Measurements from ENCODE around the gene EMP2. TPM values are rescaled to one million over a fixed set of nuclear protein-coding genes. Genes with fewer than 3 reads are reported as not detected.
"Not testable (repeated sequence)": the region's sequence is repeated elsewhere in the genome, so short reads cannot be mapped to it uniquely, and the experiment has no call there.

EMP2 gene
- total and polyA plus RNA-seq, 7 experiments from 2014 or later = not detected

DNA sequence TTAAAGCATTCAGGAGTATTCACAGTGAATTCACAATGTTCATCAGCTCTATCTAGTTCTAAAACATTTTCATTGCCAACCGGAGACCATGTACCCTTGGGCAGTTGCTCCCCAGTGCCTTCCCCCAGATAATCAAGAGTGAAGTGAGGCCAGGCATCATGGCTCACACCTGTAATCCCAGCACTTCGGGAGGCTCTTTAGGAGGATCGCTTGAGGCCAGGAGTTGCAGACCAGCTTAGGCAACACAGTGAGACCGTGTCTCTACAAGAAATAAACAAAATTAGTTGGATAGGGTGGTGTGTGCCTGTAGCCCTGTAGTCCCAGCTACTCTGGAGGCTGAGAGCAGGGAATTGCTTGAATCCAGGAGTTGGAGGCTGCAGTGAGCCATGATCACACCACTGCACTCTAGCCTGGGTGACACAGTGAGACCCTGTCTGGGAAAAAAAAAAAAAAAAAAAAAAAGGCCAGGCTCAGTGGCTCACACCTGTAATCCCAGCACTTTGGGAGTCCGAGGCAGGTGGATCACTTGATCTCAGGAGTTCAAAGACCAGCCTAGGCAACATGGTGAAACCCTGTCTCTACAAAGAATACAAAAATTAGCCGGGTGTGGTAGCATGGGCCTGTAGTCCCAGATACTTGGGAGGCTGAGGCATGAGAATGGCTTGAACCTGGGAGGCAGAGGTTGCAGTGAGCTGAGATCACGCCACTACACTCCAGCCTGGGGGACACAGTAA lies 41.0 kb upstream of the EMP2 start:
- ATAC-seq; intact Hi-C loops (cut with micrococcal nuclease); POLR2A ChIA-PET; H3K27me3 ChIP-seq (ENCODE audit: control insufficient read depth in 2 of 2, insufficient read depth in 2 of 2, low read length in 2 of 2); H3K9me3 Mint-ChIP-seq; H3K4me1 Mint-ChIP-seq; H3K4me1 ChIP-seq (ENCODE audit: control insufficient read depth in 2 of 2, insufficient read depth in 2 of 2, low read length in 2 of 2); H3K27ac ChIP-seq (ENCODE audit: low read depth, low read length); H3K4me3 ChIP-seq (ENCODE audit: low read length); CTCF ChIA-PET; H3K4me3 Mint-ChIP-seq; H3K36me3 ChIP-seq (ENCODE audit: control insufficient read depth in 2 of 3, insufficient read depth in 3 of 3, low read length in 3 of 3); H3K36me3 Mint-ChIP-seq; H3K27ac Mint-ChIP-seq; H3K9me3 ChIP-seq (ENCODE audit: control insufficient read depth in 2 of 3, low read length in 3 of 3); DNase-seq: not testable (repeated sequence)
- peaks cover 5 to 35% (median 16%) of the 10 kb centered on the region in 5 donors for H3K27me3 Mint-ChIP-seq

DNA sequence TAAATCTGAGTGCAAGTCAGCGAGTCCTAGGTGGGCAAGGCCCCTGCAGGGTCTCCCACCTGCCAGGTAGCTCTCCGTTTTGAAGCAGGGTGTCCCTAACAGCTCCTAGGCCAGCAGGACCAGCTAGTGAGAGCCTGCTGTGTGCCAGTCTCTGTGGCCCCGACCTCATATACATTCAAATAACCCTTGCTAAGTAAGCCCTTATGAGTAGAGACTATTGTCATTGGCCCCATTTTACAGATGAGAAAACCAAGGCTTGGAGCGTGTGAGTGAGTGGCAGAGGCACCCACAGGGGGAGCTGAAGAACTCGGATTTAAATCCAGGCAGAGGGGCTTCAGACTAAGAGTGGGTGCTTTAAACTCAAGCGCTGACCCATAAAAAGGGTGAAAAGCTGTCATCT lies 39.7 kb upstream of the EMP2 start:
- Mint-ChIP-seq H3K9me3 (peaks cover 0 to 4% (median 0%) of the 10 kb centered on the region in 11 donors), H3K27ac (no peak overlapping the region), H3K4me1 (peaks cover 0 to 4% (median 0%) of the 10 kb centered on the region in 7 donors), H3K36me3 (no peaks in the 10 kb centered on the region), H3K27me3 (peaks cover 5 to 35% (median 16%) of the 10 kb centered on the region in 5 donors), H3K4me3 (no peak overlapping the region)
- ChIA-PET POLR2A (no interaction called here), CTCF (no interaction called here)
- Histone ChIP-seq H3K27me3 (ENCODE audit: control insufficient read depth in 2 of 2, insufficient read depth in 2 of 2, low read length in 2 of 2) (peaks cover 0 to 2% of the 10 kb centered on the region in 2 donors), H3K27ac (ENCODE audit: low read depth, low read length) (no peak overlapping the region), H3K4me1 (ENCODE audit: control insufficient read depth in 2 of 2, insufficient read depth in 2 of 2, low read length in 2 of 2) (no peaks in the 10 kb centered on the region), H3K36me3 (ENCODE audit: control insufficient read depth in 2 of 3, insufficient read depth in 3 of 3, low read length in 3 of 3) (no peaks in the 10 kb centered on the region), H3K9me3 (ENCODE audit: control insufficient read depth in 2 of 3, low read length in 3 of 3) (no peaks in the 10 kb centered on the region), H3K4me3 (ENCODE audit: low read length) (no peak overlapping the region)
- no peak for DNase-seq
- ATAC-seq = no peak
- intact Hi-C loops (cut with micrococcal nuclease) = no loop called here

DNA sequence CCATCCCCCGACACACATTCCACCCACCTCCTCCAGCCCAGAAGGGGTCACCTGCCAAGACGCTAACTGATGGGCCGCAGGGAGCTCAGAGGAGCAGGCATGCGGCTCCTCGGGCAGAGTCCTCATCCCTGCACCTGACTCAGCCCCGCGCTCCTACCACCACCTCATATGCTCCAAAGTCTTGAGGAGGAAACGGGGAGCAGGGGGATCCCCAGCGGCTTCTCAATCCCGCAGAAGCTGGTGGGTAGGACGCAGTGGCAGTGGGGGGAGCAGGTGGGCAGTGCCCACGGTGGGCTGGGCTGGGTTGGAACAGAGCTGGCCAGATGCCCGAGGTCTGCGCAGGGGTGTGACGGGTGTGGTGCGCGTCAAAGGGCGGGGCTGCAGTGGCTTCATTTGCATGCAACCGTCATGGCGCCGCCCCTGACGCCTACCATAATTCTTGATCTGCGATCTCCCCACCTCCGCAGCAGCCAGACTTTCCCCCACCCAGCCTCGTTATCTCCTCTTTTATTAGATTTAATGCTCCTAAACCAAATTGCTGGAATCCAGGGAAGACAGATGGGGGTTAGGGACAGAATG lies 39.0 kb upstream of the EMP2 start:
- H3K36me3 ChIP-seq (ENCODE audit: control insufficient read depth in 2 of 3, insufficient read depth in 3 of 3, low read length in 3 of 3) = no peaks in the 10 kb centered on the region
- no peaks in the 10 kb centered on the region for H3K4me1 ChIP-seq (ENCODE audit: control insufficient read depth in 2 of 2, insufficient read depth in 2 of 2, low read length in 2 of 2)
- no peak overlapping the region for H3K4me3 ChIP-seq (ENCODE audit: low read length)
- no peak overlapping the region for H3K27ac Mint-ChIP-seq
- peak overlapping the region in 1 of 10 donors; percentile 42 for H3K4me3 Mint-ChIP-seq
- ATAC-seq = peak; percentile 65
- peaks cover 5 to 31% (median 16%) of the 10 kb centered on the region in 5 donors for H3K27me3 Mint-ChIP-seq
- ChIA-PET POLR2A (no interaction called here), CTCF (no interaction called here)
- peak in 1 of 9 donors; percentile 32 for DNase-seq
- H3K9me3 Mint-ChIP-seq = peaks cover 0 to 4% (median 0%) of the 10 kb centered on the region in 11 donors
- H3K27me3 ChIP-seq (ENCODE audit: control insufficient read depth in 2 of 2, insufficient read depth in 2 of 2, low read length in 2 of 2) = peaks cover 0 to 2% of the 10 kb centered on the region in 2 donors
- H3K9me3 ChIP-seq (ENCODE audit: control insufficient read depth in 2 of 3, low read length in 3 of 3) = no peaks in the 10 kb centered on the region
- H3K27ac ChIP-seq (ENCODE audit: low read depth, low read length) = no peak overlapping the region
- intact Hi-C loops (cut with micrococcal nuclease) = no loop called here
- no peaks in the 10 kb centered on the region for H3K36me3 Mint-ChIP-seq
- H3K4me1 Mint-ChIP-seq = peaks cover 0 to 4% (median 0%) of the 10 kb centered on the region in 7 donors

DNA sequence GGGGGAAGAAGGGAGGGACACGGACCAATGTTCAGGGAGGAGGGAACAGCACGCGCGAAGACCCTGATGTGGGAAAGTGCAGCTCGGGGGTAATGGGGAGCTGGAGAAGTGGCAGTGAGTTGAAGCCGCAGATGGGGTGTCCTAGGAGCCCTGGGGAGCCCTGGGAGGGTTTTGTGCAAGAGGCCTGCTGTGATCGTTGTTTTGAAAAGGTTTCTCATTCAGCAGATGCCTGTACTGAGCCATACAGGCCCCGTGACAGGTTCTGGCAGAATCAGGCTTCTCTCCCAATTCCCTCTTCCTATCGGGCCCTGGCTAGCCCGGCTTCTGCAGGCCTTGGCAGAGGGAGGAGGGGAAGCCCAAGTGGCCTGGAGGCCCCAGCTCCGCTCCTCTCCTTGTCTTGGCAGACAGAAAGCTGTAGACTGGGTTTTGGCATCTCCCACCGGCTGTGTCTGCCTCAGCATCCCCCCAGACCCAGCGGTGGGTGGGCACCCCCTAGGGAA lies 38.4 kb upstream of the EMP2 start:
- intact Hi-C loops (cut with micrococcal nuclease) = no loop called here
- peaks cover 0 to 4% (median 0%) of the 10 kb centered on the region in 7 donors for H3K4me1 Mint-ChIP-seq
- ATAC-seq (no peak), DNase-seq (no peak)
- POLR2A ChIA-PET = no interaction called here
- Histone ChIP-seq H3K27ac (ENCODE audit: low read depth, low read length) (no peak overlapping the region), H3K27me3 (ENCODE audit: control insufficient read depth in 2 of 2, insufficient read depth in 2 of 2, low read length in 2 of 2) (peaks cover 0 to 2% of the 10 kb centered on the region in 2 donors), H3K9me3 (ENCODE audit: control insufficient read depth in 2 of 3, low read length in 3 of 3) (no peaks in the 10 kb centered on the region), H3K4me1 (ENCODE audit: control insufficient read depth in 2 of 2, insufficient read depth in 2 of 2, low read length in 2 of 2) (no peaks in the 10 kb centered on the region), H3K4me3 (ENCODE audit: low read length) (no peak overlapping the region), H3K36me3 (ENCODE audit: control insufficient read depth in 2 of 3, insufficient read depth in 3 of 3, low read length in 3 of 3) (no peaks in the 10 kb centered on the region)
- peaks cover 0 to 4% (median 0%) of the 10 kb centered on the region in 11 donors for H3K9me3 Mint-ChIP-seq
- H3K27me3 Mint-ChIP-seq = peaks cover 5 to 31% (median 16%) of the 10 kb centered on the region in 5 donors
- no peak overlapping the region for H3K4me3 Mint-ChIP-seq
- CTCF ChIA-PET = no interaction called here
- no peak overlapping the region for H3K27ac Mint-ChIP-seq
- no peaks in the 10 kb centered on the region for H3K36me3 Mint-ChIP-seq

DNA sequence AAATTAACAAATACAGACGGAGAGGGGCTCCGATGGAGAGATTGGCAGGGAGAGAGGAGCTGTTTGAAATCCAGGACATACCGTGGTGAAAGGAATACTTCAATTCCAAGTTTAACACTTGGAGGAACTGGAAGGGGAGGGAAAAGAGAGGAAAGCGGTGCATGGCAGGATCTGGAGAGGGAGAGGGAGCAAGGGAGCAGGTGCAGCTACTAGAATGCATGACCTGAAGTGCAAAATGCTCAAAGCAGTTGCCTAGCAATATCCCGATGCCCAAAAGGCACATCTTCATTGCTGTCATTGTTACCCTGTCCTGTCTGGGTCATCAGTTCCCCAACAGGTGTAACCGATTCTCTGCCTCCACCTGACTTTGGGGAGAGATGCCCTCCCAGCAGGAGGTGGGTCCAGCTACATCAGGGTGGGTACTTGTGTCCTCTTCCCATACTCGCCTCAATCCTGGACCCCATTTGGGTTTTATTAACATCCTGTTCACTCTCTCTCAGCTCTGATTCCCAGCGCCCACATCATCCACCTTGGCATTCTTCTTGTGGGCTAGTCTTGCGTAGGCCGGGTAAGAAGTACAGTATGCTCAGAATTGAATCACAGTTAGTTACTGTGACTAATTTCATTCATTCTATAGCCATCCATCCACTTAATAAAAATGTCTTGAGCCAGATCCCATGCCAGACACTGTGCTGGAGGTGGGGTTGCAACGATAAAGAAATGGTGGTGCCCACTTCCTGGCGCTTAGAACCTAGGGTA lies 37.4 kb upstream of the EMP2 start:
- peaks cover 0 to 4% (median 0%) of the 10 kb centered on the region in 11 donors for H3K9me3 Mint-ChIP-seq
- intact Hi-C loops (cut with micrococcal nuclease) = no loop called here
- Histone ChIP-seq H3K4me1 (ENCODE audit: control insufficient read depth in 2 of 2, insufficient read depth in 2 of 2, low read length in 2 of 2) (no peaks in the 10 kb centered on the region), H3K36me3 (ENCODE audit: control insufficient read depth in 2 of 3, insufficient read depth in 3 of 3, low read length in 3 of 3) (no peaks in the 10 kb centered on the region), H3K27ac (ENCODE audit: low read depth, low read length) (no peak overlapping the region), H3K9me3 (ENCODE audit: control insufficient read depth in 2 of 3, low read length in 3 of 3) (no peaks in the 10 kb centered on the region), H3K4me3 (ENCODE audit: low read length) (no peak overlapping the region), H3K27me3 (ENCODE audit: control insufficient read depth in 2 of 2, insufficient read depth in 2 of 2, low read length in 2 of 2) (peaks cover 0 to 2% of the 10 kb centered on the region in 2 donors)
- no peak overlapping the region for H3K4me3 Mint-ChIP-seq
- H3K4me1 Mint-ChIP-seq = peaks cover 0 to 4% (median 0%) of the 10 kb centered on the region in 7 donors
- ChIA-PET POLR2A (no interaction called here), CTCF (no interaction called here)
- no peaks in the 10 kb centered on the region for H3K36me3 Mint-ChIP-seq
- H3K27me3 Mint-ChIP-seq = peaks cover 5 to 31% (median 16%) of the 10 kb centered on the region in 5 donors
- ATAC-seq (no peak), DNase-seq (no peak)
- no peak overlapping the region for H3K27ac Mint-ChIP-seq

DNA sequence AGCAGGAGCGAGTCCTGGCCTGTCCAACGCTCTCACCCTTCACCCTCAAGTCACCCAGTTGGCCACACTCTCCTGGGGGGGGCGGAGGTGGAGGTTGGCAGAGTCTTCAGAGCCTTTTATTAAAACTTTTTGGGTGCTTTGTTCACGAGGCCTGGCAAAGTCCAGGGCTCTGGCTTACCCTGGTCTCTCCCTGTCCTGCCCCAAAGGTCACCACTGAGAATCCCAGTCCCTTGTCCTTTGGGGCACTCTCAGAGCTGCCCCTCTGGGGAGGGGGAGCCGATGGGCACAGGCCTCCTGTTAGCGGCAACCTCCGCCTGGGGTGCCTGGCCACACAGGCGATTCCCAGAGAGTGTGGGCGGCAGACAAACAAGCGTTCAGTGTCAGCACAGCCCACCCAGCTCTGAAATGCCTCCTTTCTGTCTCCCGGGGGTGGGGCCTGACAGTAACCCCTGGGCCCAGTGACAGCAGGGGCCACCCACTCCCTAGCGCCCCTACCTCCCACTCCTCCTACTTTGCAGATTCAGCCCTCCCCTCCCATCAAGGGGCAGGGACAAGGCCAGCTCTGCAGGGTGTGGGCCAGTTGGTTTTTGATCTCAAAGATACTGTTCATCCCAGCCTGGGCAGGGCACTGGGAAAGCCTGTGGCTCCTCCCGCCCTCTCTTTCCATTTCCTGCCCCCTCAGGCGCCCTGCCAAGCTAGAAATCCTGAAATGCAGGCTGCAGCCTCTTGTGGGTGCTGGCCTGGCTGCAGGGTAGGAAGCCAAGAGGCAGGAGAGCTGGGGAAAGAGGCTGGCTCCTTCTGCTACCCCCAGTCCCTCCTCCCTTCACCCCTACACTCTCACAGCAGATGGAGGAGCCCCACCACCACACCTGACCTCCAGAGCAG lies 36.6 kb upstream of the EMP2 start:
- DNase-seq (no peak), ATAC-seq (no peak)
- Mint-ChIP-seq H3K36me3 (no peaks in the 10 kb centered on the region), H3K4me1 (peaks cover 0 to 4% (median 0%) of the 10 kb centered on the region in 7 donors), H3K9me3 (peaks cover 0 to 4% (median 0%) of the 10 kb centered on the region in 11 donors), H3K27ac (no peak overlapping the region), H3K27me3 (peaks cover 5 to 31% (median 16%) of the 10 kb centered on the region in 5 donors), H3K4me3 (no peak overlapping the region)
- ChIA-PET CTCF (no interaction called here), POLR2A (no interaction called here)
- Histone ChIP-seq H3K27me3 (ENCODE audit: control insufficient read depth in 2 of 2, insufficient read depth in 2 of 2, low read length in 2 of 2) (peaks cover 0 to 2% of the 10 kb centered on the region in 2 donors), H3K4me3 (ENCODE audit: low read length) (no peak overlapping the region), H3K27ac (ENCODE audit: low read depth, low read length) (no peak overlapping the region), H3K9me3 (ENCODE audit: control insufficient read depth in 2 of 3, low read length in 3 of 3) (no peaks in the 10 kb centered on the region), H3K36me3 (ENCODE audit: control insufficient read depth in 2 of 3, insufficient read depth in 3 of 3, low read length in 3 of 3) (no peaks in the 10 kb centered on the region), H3K4me1 (ENCODE audit: control insufficient read depth in 2 of 2, insufficient read depth in 2 of 2, low read length in 2 of 2) (no peaks in the 10 kb centered on the region)
- intact Hi-C loops (cut with micrococcal nuclease) = no loop called here

Measured in naive thymus-derived CD4-positive, alpha-beta T cell (primary cell).